GM12891 (cell line): Measurements from ENCODE around the gene MIOX.

ENCODE experiments used
- PAX5 ChIP-seq: IDR thresholded peaks from 2 replicates; pipeline ENCODE4 v1.6.1; 2011; ENCODE audit warnings: low read length, moderate library complexity, mild to moderate bottlenecking; ENCODE audit not compliant: insufficient read depth, severe bottlenecking
- POLR2A ChIP-seq: IDR thresholded peaks from 2 replicates; pipeline ENCODE4 v1.6.1; 2011; ENCODE audit warnings: low read depth, low read length, control low read depth
- POLR2AphosphoS5 ChIP-seq: IDR thresholded peaks from 2 replicates; pipeline ENCODE4 v1.6.1; 2011; ENCODE audit warnings: low read depth, low read length, control low read depth
- POU2F2 ChIP-seq: IDR thresholded peaks from 2 replicates; pipeline ENCODE4 v1.6.1; 2011; ENCODE audit warnings: low read depth, mild to moderate bottlenecking, control low read depth, low read length, moderate library complexity
- TAF1 ChIP-seq: IDR thresholded peaks from 2 replicates; pipeline ENCODE4 v1.6.1; 2011; ENCODE audit warnings: low read depth, low read length, control low read depth

- TF ChIP-seq POLR2AphosphoS5 = no peak
- TF ChIP-seq POLR2A = no peak
- no peak for TF ChIP-seq TAF1
- TF ChIP-seq PAX5 = no peak
- TF ChIP-seq POU2F2 = no peak
These were observed 31.0 kb downstream of the MIOX start for GRCh38 chr22:50517495-50518260.
